NCI-H187 treated with DMSO at 0.1 percent for 48 hours (cell line): Measurements from ENCODE around the gene ANXA2.
A peak's percentile ranks its signal among the peaks of the same experiment; 100 is the strongest.
"Not testable (repeated sequence)": the region's sequence is repeated elsewhere in the genome, so short reads cannot be mapped to it uniquely, and the experiment has no call there.

Experiments
- DNase-seq: peaks from one replicate; lab custom pipeline; 2025; lab: John Stamatoyannopoulos, UW

ANXA2 gene

GRCh38 chr15:60343221-60343970, 54.4 kb downstream of the ANXA2 start:
- DNase-seq = no peak

GRCh38 chr15:60340207-60340921, 57.4 kb downstream of the ANXA2 start:
- DNase-seq = no peak

- no peak for DNase-seq
Observed at GRCh38 chr15:60339236-60339635, 58.5 kb downstream of the ANXA2 start.

GRCh38 chr15:60338810-60339209, 59.0 kb downstream of the ANXA2 start:
- no peak for DNase-seq

- DNase-seq = no peak
Observed at GRCh38 chr15:60337076-60337475, 60.7 kb downstream of the ANXA2 start.

GRCh38 chr15:60335296-60335695, 62.5 kb downstream of the ANXA2 start:
- DNase-seq = not testable (repeated sequence)

- DNase-seq = no peak
Observed at GRCh38 chr15:60328852-60329443, 68.8 kb downstream of the ANXA2 start.

GRCh38 chr15:60326824-60327654, 70.7 kb downstream of the ANXA2 start:
- no peak for DNase-seq

GRCh38 chr15:60326343-60326742, 71.4 kb downstream of the ANXA2 start:
- DNase-seq = no peak

- DNase-seq = no peak
Observed at GRCh38 chr15:60325905-60326304, 71.9 kb downstream of the ANXA2 start.

- DNase-seq = no peak
Observed at GRCh38 chr15:60324706-60325438, 72.9 kb downstream of the ANXA2 start.

GRCh38 chr15:60323322-60323721, 74.5 kb downstream of the ANXA2 start:
- DNase-seq = no peak

GRCh38 chr15:60320365-60320764, 77.4 kb downstream of the ANXA2 start:
- no peak for DNase-seq

- DNase-seq = no peak
Observed at GRCh38 chr15:60318216-60318867, 79.4 kb downstream of the ANXA2 start.

- no peak for DNase-seq
Observed at GRCh38 chr15:60316961-60317360, 80.8 kb downstream of the ANXA2 start.

GRCh38 chr15:60315878-60316277, 81.9 kb downstream of the ANXA2 start:
- no peak for DNase-seq

- no peak for DNase-seq
Observed at GRCh38 chr15:60313906-60314305, 83.9 kb downstream of the ANXA2 start.

GRCh38 chr15:60307034-60307433, 90.8 kb downstream of the ANXA2 start:
- no peak for DNase-seq

- no peak for DNase-seq
Observed at GRCh38 chr15:60301024-60301423, 96.8 kb downstream of the ANXA2 start.

GRCh38 chr15:60299452-60300047, 98.2 kb downstream of the ANXA2 start:
- DNase-seq = peak; percentile 68
